Measurements from ENCODE around the gene PPP2R2D. TPM values are rescaled to one million over a fixed set of nuclear protein-coding genes. Genes with fewer than 3 reads are reported as not detected.

The PPP2R2D gene
- total RNA-seq, 2 experiments from 2014 or later: 37.4 to 38.5 TPM

DNA sequence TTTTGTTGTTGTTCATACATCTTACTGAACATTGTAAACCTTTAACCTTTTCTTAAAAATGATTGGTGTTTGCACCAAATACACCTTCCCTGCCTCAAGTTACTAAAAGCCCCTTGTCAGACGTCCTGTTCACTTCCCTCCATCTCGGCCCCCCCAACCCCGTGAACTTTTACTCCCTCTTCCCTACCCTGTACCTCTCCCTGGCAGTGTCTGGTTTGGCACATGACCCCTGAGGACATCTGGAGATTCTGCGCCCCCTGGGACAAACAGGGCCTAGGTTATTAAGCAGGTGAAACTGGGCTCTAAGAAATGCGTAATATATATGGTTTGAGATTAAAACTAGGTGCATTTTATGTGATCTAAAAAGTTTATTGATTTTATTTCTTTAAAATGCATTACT, 1.4 kb downstream of the PPP2R2D start:
- peaks cover 31% of the 10 kb centered on the region for H4K20me1 ChIP-seq (ENCODE audit: insufficient read depth, low read length)
- peak overlapping the region; percentile 93 for H3K4me3 ChIP-seq (ENCODE audit: low read depth, low read length, poor library complexity, severe bottlenecking)
- peak overlapping the region; percentile 74 for H3K4me2 ChIP-seq (ENCODE audit: low read length)
- peaks cover 44% of the 10 kb centered on the region for H3K4me1 ChIP-seq (ENCODE audit: insufficient read depth, low read length, poor library complexity, severe bottlenecking)
- no peak for TF ChIP-seq EZH2phosphoT487 (IDR thresholded peaks at IDR 0.05; ENCODE audit: borderline replicate concordance, low read depth, low read length)
- TF ChIP-seq, protein P1, sequence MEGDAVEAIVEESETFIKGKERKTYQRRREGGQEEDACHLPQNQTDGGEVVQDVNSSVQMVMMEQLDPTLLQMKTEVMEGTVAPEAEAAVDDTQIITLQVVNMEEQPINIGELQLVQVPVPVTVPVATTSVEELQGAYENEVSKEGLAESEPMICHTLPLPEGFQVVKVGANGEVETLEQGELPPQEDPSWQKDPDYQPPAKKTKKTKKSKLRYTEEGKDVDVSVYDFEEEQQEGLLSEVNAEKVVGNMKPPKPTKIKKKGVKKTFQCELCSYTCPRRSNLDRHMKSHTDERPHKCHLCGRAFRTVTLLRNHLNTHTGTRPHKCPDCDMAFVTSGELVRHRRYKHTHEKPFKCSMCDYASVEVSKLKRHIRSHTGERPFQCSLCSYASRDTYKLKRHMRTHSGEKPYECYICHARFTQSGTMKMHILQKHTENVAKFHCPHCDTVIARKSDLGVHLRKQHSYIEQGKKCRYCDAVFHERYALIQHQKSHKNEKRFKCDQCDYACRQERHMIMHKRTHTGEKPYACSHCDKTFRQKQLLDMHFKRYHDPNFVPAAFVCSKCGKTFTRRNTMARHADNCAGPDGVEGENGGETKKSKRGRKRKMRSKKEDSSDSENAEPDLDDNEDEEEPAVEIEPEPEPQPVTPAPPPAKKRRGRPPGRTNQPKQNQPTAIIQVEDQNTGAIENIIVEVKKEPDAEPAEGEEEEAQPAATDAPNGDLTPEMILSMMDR (conservative IDR thresholded peaks at IDR 0.05; ENCODE audit: low read length): peak; percentile 39; the same call in 1 of the 2 replicates
- H3K36me3 ChIP-seq (ENCODE audit: insufficient read depth, low read length): peaks cover 26% of the 10 kb centered on the region; the same call in 1 of the 2 replicates
- H3K9me2 ChIP-seq (ENCODE audit: insufficient read depth, low read length): no peaks in the 10 kb centered on the region
- H3K9me3 ChIP-seq (ENCODE audit: low read length): no peaks in the 10 kb centered on the region
- POLR2A ChIA-PET: interaction anchor here (0.6 to 0.7 kb wide), 2 partner anchors 30 to 1244 kb away, joined by 3 read pairs; no protein-coding TSS in a partner anchor
- intact Hi-C loops (cut with micrococcal nuclease; ENCODE audit: unreplicated experiment): loop anchor here (5.0 to 10.0 kb wide), 2 partner anchors 253 to 430 kb away; partner anchors contain the start of gene LRRC27
- TSS peak; percentile 59 for BruUV-seq (replicated peaks)
- peak; percentile 24 for DNase-seq (ENCODE audit: low spot score)
- no peak overlapping the region for H2AFZ ChIP-seq (ENCODE audit: low read length)
- H3K79me2 ChIP-seq (ENCODE audit: insufficient read depth, low read depth, low read length): peaks cover 58% of the 10 kb centered on the region
- peak overlapping the region; percentile 57 for H3K27ac ChIP-seq (ENCODE audit: low read depth, low read length, poor library complexity, severe bottlenecking)
- CTCF ChIA-PET (ENCODE audit: unreplicated experiment): no interaction called here

DNA sequence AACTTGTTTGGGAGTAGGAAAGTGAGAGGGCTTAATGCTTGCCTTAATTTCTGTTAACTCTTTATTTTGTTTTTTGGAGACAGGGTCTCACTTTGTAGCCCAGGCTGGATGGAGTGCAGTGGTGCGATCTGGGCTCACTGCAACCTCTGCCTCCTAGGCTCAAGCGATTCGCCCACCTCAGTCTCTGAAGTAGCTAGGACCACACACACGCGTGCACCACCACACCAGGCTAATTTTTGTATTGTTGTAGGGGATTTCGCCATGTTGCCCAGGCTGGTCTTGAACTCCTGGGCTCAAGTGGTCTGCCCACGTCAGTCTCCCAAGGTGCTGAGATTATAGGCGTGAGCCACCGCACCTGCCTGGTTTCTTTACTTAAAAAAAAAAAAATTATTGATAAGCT, 1.9 kb downstream of the PPP2R2D start:
- peaks cover 41% of the 10 kb centered on the region for H3K4me1 ChIP-seq (ENCODE audit: insufficient read depth, low read length, poor library complexity, severe bottlenecking)
- H3K4me3 ChIP-seq (ENCODE audit: low read depth, low read length, poor library complexity, severe bottlenecking): peak overlapping the region; percentile 93
- no peak overlapping the region for H2AFZ ChIP-seq (ENCODE audit: low read length)
- no TSS peak for BruUV-seq (replicated peaks)
- no peaks in the 10 kb centered on the region for H3K9me2 ChIP-seq (ENCODE audit: insufficient read depth, low read length)
- no peak for DNase-seq (ENCODE audit: low spot score)
- peaks cover 62% of the 10 kb centered on the region for H3K79me2 ChIP-seq (ENCODE audit: insufficient read depth, low read depth, low read length)
- TF ChIP-seq, protein P1 (conservative IDR thresholded peaks at IDR 0.05; ENCODE audit: low read length): no peak
- TF ChIP-seq EZH2phosphoT487 (IDR thresholded peaks at IDR 0.05; ENCODE audit: borderline replicate concordance, low read depth, low read length): no peak
- peak overlapping the region; percentile 74 for H3K4me2 ChIP-seq (ENCODE audit: low read length)
- POLR2A ChIA-PET: interaction anchor here (0.6 kb wide), 1 partner anchor 645 kb away, joined by 3 read pairs; no protein-coding TSS in a partner anchor
- H4K20me1 ChIP-seq (ENCODE audit: insufficient read depth, low read length): peaks cover 31% of the 10 kb centered on the region
- no peaks in the 10 kb centered on the region for H3K9me3 ChIP-seq (ENCODE audit: low read length)
- H3K36me3 ChIP-seq (ENCODE audit: insufficient read depth, low read length): peaks cover 27% of the 10 kb centered on the region; the same call in 1 of the 2 replicates
- CTCF ChIA-PET (ENCODE audit: unreplicated experiment): no interaction called here
- intact Hi-C loops (cut with micrococcal nuclease; ENCODE audit: unreplicated experiment): loop anchor here (5.0 to 10.0 kb wide), 2 partner anchors 252 to 430 kb away; partner anchors contain the start of gene LRRC27
- no peak overlapping the region for H3K27ac ChIP-seq (ENCODE audit: low read depth, low read length, poor library complexity, severe bottlenecking)

DNA sequence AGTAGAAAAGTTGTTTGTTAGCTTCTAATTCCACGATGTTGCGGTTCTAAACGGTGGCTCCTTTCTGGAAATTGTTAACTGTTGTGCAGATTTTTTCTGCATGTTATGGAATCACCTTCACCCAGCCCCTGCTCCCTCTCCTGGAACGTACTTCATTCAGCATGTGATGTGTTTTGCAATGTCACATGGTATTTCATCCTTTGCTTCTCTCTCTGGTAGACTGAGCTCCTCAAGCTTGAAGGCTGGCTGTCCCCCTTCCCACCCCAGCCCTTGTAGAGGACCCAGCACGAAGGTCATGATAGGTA, 4.4 kb downstream of the PPP2R2D start:
- intact Hi-C loops (cut with micrococcal nuclease; ENCODE audit: unreplicated experiment): loop anchor here (10.0 kb wide), 1 partner anchor 250 kb away; no protein-coding TSS in a partner anchor
- DNase-seq (ENCODE audit: low spot score): no peak
- Histone ChIP-seq H3K36me3 (ENCODE audit: insufficient read depth, low read length) (peaks cover 37% of the 10 kb centered on the region; the same call in 1 of the 2 replicates), H3K4me1 (ENCODE audit: insufficient read depth, low read length, poor library complexity, severe bottlenecking) (peaks cover 33% of the 10 kb centered on the region), H3K79me2 (ENCODE audit: insufficient read depth, low read depth, low read length) (peaks cover 82% of the 10 kb centered on the region), H3K4me2 (ENCODE audit: low read length) (no peak overlapping the region; the same call in 1 of the 2 replicates), H3K27ac (ENCODE audit: low read depth, low read length, poor library complexity, severe bottlenecking) (no peak overlapping the region), H4K20me1 (ENCODE audit: insufficient read depth, low read length) (peaks cover 31% of the 10 kb centered on the region), H3K9me3 (ENCODE audit: low read length) (no peaks in the 10 kb centered on the region), H2AFZ (ENCODE audit: low read length) (no peak overlapping the region), H3K4me3 (ENCODE audit: low read depth, low read length, poor library complexity, severe bottlenecking) (no peak overlapping the region), H3K9me2 (ENCODE audit: insufficient read depth, low read length) (no peaks in the 10 kb centered on the region)
- no TSS peak for BruUV-seq (replicated peaks)
- CTCF ChIA-PET (ENCODE audit: unreplicated experiment): no interaction called here
- POLR2A ChIA-PET: interaction anchor here (0.6 kb wide), 1 partner anchor 635 kb away, joined by 4 read pairs; no protein-coding TSS in a partner anchor
- TF ChIP-seq, protein P1 (conservative IDR thresholded peaks at IDR 0.05; ENCODE audit: low read length): no peak
- TF ChIP-seq EZH2phosphoT487 (IDR thresholded peaks at IDR 0.05; ENCODE audit: borderline replicate concordance, low read depth, low read length): no peak

Data from OCI-LY7 (cell line).